Stimulated activated CD8-positive, alpha-beta memory T cell treated with anti-CD3 and anti-CD28 coated beads, Interleukin-7, amount 100 ng/mL, for 1 hour (primary cell): ENCODE measurements around the gene ADAM23.

Experiments used
- DNase-seq, 2 donors: peaks; one replicate each; pipeline ENCODE4 v3.0.0-alpha.2; 2020; ENCODE audit warnings: low read depth in 2 of 2

The ADAM23 gene

DNA sequence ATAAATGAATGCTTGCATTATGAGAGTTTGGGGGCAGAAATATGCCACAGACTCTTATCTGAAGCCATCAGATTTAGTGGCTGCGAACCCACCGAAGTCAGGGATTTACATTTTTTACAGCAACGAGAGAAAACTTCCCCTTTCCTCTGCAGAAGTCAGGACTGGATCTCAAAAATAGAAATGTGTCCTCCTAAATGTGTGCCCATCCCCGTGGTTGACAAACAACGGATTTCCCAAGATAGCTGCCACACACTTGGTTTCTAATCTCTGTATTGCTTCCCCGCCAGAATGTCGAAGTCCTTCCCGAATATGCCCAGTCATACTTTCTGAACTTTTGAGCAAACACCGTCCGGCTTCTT is 879 bp upstream of the ADAM23 start:
- DNase-seq, result no peak

DNA sequence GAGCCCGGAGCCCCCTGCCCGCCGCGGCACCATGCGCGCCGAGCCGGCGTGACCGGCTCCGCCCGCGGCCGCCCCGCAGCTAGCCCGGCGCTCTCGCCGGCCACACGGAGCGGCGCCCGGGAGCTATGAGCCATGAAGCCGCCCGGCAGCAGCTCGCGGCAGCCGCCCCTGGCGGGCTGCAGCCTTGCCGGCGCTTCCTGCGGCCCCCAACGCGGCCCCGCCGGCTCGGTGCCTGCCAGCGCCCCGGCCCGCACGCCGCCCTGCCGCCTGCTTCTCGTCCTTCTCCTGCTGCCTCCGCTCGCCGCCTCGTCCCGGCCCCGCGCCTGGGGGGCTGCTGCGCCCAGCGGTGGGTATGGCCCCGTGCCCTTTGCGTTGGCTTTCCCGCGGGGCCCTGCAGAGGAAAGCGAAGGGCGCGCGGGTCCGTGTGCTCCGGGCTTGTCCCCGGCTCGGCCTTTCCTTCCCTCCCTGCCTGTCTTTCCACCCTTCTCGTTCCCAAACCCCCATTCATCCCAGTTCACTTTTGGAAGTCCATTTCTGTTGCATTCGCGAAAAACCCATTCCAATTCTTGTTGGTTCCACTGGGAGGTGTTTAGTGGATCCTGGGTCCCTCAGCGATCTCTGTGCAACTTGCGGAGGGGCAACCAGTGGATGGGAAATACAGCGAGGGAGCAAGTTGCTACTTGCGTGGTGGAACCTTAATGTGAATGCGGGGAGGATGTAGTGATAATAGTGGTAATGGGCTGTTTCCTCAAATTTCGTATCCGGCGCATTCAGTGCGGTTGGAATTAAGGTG is 599 bp downstream of the ADAM23 start:
- DNase-seq, result no peak

DNA sequence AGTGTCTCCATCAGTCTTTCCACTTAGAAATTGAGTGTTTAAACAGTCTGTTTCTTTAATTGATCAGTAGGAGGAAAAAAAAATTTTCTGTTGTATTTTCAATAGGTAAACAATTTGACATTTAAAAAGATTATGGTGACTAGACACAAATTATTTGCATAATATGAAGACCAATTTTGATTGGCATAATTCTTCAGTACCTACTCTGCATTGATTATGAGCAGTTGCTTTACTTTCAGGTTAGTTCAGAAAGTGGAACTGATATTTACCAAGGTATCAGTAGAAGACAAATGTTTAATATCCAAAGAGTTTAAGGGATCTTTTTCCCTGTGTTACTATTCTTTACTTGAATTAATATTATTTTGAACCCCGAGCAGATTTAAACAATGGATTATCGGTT is 2.6 kb downstream of the ADAM23 start:
- DNase-seq, result no peak

DNA sequence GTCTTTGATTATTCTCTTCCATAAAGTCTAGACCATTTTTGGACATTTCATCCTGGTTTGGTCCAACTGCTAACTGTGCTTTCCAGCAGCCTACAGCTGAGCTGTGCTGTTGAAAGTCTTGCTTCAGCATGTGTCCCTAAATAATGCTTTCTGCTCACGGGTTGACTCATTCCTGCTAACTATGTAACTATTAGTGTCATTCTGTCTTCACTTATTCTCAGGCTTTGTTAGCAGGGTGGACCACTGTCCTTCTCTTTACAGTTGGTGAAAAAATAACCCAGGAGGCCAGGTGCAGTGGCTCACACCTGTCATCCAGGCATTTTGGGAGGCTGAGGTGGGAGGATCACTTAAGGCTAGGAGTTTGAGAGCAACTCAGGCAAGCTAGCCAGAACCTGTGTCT is 8.9 kb downstream of the ADAM23 start:
- no peak for DNase-seq

DNA sequence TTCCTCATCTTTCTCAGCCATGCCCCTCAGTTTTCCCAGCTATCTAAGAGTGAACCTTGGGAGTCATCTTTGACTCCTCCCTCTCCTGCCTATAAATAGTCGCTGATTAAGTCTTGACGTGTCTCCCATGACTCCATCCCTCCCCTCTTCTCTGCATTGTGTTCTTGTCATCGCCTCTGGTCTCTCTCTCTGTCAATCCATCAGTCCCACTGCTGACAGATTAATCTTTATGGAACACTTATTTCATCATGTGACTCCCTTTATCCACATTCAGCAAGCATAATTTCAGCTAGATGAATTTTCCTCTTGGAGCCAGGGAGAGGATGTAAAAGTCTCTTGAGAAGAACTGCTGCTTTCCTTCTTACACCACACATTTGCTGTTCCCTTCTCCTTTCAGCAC is 9.4 kb downstream of the ADAM23 start:
- DNase-seq, result no peak

DNA sequence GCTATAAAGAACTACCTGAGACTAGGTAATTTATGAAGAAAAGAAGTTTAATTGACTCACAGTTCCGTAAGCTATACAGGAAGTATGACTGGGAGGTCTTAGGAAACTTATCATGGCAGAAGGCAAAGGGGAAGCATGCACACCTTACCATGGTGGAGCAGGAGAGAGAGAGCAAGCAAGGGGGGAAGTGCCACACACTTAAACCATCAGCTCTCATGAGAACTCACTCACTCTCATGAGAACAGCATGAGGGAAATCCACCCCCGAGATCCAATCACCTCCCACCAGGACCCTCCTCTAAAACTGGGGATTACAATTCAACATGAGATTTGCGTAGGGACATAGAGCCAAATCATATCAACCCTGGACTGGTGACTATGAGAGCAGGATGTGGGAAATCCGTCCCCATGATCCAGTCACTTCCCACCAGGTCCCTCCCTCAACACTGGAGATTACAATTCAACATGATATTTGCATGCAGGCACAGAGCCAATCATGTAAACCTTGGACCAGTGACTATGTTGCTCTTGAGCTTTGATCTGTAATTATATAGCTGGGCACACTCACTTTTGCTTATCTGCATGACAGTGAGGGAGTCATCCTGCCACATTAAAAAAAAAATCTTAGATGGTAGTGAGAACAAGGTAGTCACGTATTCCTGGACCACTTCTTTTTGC is 12.9 kb downstream of the ADAM23 start:
- DNase-seq, result no peak

DNA sequence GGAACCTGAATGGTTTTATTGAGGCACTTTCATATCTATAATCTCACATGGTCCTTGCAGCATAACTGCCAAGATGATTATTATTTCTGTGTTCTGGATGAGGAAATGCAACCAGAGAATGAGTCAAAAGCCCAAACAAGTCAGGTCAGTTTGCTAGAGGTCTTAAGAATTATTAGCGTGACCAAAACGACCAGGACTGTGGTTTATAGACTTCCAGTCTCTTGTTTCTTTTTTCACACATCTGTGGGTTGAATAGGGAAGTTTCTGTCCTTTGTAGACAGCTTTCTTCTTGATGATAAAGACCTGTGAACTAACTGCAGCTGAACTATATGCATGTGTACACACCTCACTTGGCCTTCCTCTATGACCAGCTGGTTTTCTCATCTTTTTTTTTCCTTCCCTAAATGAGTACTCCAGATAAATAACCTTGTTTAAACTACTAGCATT is 13.9 kb downstream of the ADAM23 start:
- no peak for DNase-seq

DNA sequence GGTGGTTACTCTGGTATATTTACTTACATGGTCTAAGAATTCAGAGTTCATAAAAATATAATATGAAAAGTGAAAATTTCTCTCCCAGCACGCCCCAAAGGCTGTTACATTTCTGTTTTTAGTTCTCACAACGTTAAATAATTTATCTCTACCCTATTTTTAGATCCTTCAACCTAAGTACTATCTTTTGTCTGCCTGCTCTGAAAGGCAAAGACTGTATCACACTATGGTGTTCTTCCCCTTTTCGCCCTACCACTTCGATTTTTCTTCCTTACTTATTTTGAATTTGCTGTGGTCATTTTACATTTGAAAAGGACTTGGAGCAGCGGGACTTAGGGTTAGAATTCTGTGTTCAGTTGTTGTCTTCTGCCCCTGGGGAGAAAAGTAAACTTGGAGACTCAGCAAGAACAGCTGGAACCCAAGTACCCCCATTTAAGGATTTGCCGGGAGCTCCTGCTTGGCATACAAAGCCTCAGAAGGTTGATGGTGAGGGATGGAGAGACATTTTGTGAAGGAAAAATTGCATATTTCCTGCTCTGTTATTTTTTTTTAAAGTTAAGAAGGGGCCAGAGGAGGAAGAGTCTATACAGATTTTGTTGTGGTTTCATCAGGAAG is 19.0 kb downstream of the ADAM23 start:
- no peak for DNase-seq

DNA sequence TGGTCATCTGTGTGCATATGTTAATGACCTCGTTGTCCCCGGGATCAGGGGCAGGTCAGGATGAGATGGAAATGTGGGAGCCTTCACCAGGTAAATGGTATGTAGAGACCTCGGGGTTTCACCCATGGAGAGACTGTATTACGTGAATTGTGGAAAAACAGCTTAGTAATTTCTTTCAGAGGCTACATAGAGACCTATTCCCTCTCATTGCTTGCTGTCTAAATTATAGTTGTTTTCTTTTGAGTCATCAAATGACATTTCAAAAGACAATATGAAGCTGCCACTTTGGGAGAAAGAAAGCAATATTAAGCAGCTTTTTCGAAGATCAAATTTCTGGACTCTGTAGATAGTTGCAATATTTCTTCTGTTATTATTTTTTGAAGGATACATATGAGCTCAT is 20.4 kb downstream of the ADAM23 start:
- DNase-seq, result no peak

DNA sequence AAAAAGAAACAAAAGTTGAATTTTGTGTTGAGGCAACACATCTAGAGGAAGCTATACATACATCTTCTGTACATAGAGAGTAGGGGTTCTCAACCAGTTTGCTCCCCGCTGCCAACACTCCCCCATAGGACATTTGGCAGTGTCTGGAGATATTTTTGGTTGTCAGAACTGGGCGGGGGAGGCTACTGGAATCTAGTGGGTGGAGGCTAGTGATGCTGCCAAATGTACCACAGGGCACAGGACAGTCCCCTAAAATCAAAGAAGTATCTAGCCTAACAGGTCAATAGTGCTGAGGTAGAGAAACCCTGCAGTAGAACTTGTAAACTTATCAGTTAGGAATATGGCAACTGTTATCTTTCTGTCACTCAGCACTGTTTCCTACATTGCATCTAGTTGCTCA is 21.3 kb downstream of the ADAM23 start:
- DNase-seq, result no peak

DNA sequence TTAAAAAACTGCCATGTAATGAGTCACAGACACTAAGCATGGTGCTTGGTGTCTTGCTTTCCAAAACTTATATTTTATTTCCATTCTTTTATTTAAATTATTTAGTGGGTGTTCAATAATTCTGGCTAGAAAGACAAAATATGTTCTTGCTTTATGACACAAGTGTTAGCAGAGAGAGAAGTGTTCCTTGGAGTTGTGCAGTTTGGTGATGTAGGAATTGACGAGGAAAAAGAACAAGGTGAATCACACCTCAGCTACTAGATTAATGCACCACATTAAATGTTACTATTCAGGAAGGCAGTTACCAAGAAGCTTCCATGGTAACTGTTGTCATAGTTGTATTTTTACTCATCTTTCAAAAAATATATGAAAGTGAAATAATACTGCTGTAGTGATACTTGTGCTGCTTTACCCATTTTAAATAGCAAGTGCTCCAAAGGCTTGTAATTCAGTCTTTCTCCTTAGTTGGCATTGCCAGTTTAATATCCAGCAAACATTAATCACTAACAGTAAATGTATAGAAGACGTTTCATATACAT is 28.3 kb downstream of the ADAM23 start:
- no peak for DNase-seq

DNA sequence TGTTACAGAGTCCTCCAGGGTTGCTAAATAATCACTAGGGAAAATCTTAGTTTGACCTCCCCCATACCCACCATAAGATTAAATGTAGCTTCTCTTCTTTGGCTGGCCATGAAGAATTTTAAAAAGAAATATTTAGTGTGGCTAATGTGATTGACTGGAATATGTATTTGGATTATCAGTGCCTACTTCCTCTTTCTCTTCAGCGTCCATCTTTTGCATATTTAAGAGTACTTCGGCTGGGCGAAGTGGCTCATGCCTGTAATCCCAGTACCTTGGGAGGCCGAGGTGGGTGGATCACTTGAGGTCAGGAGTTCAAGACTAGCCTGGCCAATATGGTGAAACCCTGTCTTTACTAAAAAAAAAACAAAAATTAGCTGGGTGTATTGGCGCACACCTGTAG is 28.8 kb downstream of the ADAM23 start:
- DNase-seq, result no peak

DNA sequence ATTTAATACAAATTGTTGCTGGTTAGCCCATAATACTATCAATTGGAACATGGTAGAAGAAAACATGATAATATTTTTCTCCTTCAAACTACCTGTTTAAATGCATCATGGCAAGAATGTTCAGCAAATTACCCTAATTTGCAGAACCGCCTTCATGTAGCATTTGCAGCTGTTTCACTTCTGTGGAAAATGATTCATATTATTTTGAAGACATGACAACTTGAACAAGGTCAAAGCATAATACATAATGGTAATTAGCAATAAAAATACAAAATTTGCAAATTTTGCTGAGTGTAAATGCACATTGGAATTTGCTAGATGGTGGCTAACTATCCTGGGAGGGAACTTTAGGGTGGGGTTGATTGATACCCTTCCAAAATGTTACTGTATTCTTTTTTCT is 30.8 kb downstream of the ADAM23 start:
- DNase-seq, result no peak

DNA sequence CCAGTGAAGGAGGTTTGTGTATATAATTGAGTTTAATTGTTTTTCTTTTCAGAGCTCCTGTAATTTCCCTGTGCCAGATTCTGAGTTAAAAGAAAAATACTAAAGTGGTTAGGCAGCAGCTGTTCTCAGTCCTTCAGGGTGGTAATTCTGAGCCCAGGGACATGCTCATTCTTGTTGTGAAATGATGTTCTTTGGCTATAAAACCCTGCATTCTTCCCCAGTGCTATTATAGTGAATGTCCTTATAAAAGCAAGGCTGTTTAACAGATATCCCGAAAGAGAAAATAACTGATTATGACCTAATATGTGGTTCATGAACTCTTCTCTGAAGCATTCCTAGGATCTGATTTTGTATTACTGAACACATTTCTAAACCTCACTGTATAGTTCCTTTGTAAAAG is 34.0 kb downstream of the ADAM23 start:
- no peak for DNase-seq

DNA sequence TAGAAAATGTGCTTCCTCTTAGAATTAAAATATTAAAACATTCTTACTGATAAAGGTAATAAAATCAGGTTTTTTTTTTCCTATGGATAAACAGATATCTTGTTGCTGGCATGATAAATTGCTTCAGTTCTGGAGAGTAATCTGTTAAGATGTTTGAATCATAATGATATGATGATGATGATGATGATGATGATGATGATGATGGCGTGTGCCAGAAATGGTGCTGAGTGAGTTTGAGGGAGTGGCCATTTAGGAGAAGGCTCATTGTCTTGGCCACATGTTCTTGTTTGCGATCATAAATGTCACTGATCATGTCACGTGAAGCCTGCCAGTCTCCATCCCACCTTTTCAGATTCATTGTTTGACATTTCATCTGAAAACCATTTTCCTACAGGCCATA is 35.0 kb downstream of the ADAM23 start:
- DNase-seq, result no peak

DNA sequence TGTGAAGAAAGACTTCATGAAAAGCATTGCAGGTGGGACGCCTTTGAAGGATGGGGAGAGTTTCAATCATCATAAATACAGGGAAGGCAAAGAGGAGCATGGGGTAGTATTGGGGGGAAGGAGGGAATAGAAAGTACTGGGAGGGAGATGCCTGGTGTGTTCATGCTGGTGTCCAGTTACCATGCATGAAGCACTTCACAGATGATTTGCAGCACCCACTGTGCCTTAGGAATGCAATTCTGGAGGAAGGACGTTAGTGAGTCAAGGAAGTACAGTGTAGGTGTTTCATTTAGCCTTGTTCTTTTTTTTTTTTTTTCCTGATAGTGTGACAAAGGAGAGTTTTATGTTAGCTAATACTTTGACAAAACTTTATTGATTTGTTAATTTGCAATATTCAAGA is 36.8 kb downstream of the ADAM23 start:
- DNase-seq, result no peak

DNA sequence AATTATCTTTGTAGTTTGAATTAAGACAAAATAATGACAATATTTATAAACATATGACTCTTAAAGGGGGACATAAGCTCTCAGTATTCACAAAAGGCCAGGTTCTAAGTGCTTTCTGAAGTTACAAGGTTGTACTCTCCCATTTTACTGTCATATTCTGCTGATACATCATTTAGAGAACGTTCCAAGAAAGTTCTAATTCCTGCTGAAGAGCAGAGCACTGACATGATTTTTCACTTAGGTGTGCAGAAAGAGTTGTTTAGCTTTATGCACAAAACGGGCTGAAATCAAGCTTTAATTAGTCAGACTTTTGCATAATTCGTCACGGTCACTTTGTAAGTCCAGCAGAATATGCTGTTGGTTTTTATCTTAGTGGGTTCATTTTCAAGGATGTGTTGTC is 37.3 kb downstream of the ADAM23 start:
- DNase-seq, result no peak

DNA sequence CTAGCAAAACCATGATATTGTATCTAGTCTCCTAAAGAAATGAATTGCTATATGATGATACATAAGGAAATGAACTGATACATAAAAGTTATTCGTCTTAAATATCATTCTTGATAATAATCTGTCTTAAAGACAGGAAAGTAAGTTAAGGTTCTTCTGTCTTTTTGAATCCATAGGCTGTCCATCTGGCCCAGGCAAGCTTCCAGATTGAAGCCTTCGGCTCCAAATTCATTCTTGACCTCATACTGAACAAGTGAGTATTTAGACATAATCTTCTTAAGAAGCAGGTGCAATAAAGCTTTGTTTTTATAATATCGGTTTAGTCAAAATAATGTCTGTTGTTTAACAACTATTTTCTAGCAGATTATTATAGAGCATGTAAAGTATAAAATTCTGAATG is 37.7 kb downstream of the ADAM23 start:
- no peak for DNase-seq

DNA sequence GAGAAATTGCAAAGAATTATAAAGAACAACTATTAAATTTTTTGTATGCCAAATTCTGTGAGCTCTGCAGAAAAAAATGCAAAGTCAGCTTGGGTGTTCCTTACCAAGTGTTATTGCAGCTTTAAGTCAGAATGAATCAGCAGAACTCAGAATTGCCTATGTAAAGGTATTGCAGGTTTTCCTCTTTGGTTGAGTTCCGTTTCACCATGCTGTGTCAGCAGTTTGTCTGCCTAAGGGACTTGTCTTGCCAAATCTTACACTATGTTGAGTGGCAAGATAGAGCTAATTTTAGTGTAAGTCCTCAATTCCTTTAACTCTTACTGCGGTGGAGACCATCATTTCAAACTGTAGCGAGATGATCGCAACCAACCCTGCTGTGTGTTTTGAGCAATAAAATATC is 38.8 kb downstream of the ADAM23 start:
- no peak for DNase-seq

DNA sequence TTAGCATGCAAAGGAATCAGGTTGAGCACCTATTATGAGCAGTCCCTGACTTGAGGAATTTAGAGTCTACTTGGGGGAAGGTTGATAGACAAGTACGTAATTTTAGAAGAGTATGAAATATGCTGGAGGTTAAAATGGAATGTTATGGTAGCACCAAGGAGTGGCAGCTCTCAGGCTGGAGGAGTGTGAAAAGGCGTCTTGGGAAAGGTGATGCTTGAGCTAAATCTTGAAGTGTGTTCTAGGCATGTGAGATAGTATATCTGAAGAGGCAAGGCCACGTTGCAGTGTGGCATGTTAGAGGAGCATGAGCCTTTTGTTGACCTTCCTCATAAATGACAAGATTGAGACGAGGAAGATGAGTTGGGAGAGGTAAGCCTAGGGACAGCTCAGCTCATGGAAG is 39.3 kb downstream of the ADAM23 start:
- no peak for DNase-seq

DNA sequence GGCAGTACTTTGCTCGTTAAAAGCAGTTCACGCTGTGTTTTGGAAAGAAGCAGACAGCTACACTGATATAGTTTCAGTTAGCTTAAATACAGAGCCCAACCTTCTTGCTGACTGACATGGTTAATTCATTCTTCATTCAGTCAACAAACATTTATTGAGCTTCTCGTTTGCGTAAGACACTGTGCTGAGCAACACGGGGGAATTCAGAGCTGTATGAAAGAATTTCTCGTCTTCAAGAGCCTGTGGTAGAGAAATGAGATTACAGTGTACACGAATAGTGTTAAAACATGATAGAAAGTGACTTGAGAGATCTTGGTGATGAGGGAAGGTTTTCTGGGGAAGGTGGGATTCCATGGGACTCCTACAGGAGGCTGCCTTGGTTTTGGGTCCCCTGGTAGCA is 44.7 kb downstream of the ADAM23 start:
- DNase-seq, result no peak

DNA sequence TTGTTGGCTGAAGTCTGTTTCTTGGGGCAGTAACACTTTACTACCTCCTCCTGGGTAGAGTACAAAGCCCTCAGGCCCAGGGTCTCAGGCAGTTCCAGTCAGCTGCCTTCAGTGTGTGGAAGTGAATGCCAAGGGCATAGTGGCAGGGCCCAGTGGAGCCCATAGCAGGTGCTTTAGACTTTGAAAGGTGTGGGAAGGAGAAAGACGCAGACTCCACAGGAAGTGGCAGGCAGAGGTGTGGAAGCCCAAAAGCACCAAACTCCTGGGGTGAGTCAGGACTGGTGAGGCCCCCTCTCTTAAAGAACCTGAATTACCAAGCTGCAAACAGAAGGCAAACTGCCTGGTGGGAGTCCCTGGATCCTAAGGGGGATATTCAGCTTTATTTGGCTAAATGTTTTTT is 45.3 kb downstream of the ADAM23 start:
- DNase-seq, result no peak

DNA sequence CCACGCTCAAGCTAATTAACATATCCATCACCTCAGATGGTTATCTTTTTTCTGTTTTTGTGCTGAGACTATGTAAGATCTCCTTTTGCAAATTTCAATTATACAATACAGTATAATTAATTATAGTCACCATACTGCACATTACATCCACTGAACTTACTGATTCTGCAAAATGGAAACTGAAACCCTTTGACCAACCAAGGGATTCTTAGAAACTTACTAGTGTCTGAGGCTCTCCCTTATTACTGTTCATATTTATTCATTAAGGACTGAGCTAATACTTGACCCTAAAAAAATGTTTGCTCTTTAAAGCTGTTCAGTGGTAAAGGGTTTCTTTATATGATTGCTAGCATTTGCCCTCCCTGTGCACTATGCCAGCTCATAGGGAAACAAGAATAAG is 50.7 kb downstream of the ADAM23 start:
- DNase-seq, result no peak
